ENCODE data around the gene TRABD2B. TPM values are rescaled to one million over a fixed set of nuclear protein-coding genes. Genes with fewer than 3 reads are reported as not detected.

The TRABD2B gene
- polyA plus RNA-seq, 1 of the 3 experiments (the other 2 are of a cell fraction) = 0.03 TPM

- 41% methylated on average over 8 of the region's 8 CpGs for WGBS (ENCODE audit: low lambda C conversion rate)
- H2AFZ ChIP-seq (ENCODE audit: low read depth) = no peak overlapping the region
- no peaks in the 10 kb centered on the region for H3K79me2 ChIP-seq (ENCODE audit: insufficient read depth)
- H3K9me3 ChIP-seq = no peaks in the 10 kb centered on the region
- H3K27me3 ChIP-seq (ENCODE audit: insufficient read depth) = no peaks in the 10 kb centered on the region; the same call in 1 of the 2 replicates
- ChIA-PET CTCF (interaction anchor here (0.6 to 3.2 kb wide), 5 partner anchors 8 to 20 kb away, joined by 3 to 17 read pairs (median 4); no protein-coding TSS in a partner anchor), POLR2A (no interaction called here)
- no peak overlapping the region for H3K9ac ChIP-seq
- H4K20me1 ChIP-seq (ENCODE audit: insufficient read depth) = no peaks in the 10 kb centered on the region
- no peak for DNase-seq
- no peak overlapping the region for H3K4me3 ChIP-seq (ENCODE audit: low read depth in 2 of 2, low read length in 1 of 2)
- TF ChIP-seq SIN3A (IDR thresholded peaks at IDR 0.05; ENCODE audit: borderline replicate concordance, low read depth, low read length) (no peak), TEAD4 (IDR thresholded peaks at IDR 0.05; ENCODE audit: borderline replicate concordance, insufficient read depth) (no peak), GABPA (IDR thresholded peaks at IDR 0.05; ENCODE audit: low read depth) (no peak), TCF12 (IDR thresholded peaks at IDR 0.05) (no peak), USF2 (IDR thresholded peaks at IDR 0.05; ENCODE audit: borderline replicate concordance, low read depth, low read length) (no peak), IRF3 (IDR thresholded peaks at IDR 0.05; ENCODE audit: low read depth, low read length) (no peak), JUND (IDR thresholded peaks at IDR 0.05) (no peak), PBX3 (IDR thresholded peaks at IDR 0.05) (no peak), USF1 (IDR thresholded peaks at IDR 0.05; ENCODE audit: borderline replicate concordance, low read depth) (no peak), YY1 (IDR thresholded peaks at IDR 0.05; ENCODE audit: low read depth) (no peak), CHD2 (IDR thresholded peaks at IDR 0.05; ENCODE audit: low read length, partially characterized antibody) (no peak)
- H3K4me1 ChIP-seq (ENCODE audit: control insufficient read depth in 1 of 2, insufficient read depth in 2 of 2, low read depth in 1 of 2, low read length in 1 of 2) = no peaks in the 10 kb centered on the region
- no peaks in the 10 kb centered on the region for H3K36me3 ChIP-seq (replicated peaks in 1 of 2; ENCODE audit: control insufficient read depth in 1 of 2, insufficient read depth in 2 of 2, low read length in 1 of 2)
- no peak overlapping the region for H3K4me2 ChIP-seq
- no peak overlapping the region for H3K27ac ChIP-seq (ENCODE audit: low read depth in 2 of 2, low read length in 1 of 2)
- no peaks in the 10 kb centered on the region for H3K9me2 ChIP-seq
- no peaks in the 10 kb centered on the region for H3F3A ChIP-seq (replicated peaks; ENCODE audit: insufficient read depth)
Observed at GRCh38 chr1:47745715-47746609, 251.2 kb downstream of the TRABD2B start.

Measured in SK-N-SH (cell line).